ENCODE data around the gene CHMP4B.
"Not testable (repeated sequence)": the region's sequence is repeated elsewhere in the genome, so short reads cannot be mapped to it uniquely, and the experiment has no call there.

DNA sequence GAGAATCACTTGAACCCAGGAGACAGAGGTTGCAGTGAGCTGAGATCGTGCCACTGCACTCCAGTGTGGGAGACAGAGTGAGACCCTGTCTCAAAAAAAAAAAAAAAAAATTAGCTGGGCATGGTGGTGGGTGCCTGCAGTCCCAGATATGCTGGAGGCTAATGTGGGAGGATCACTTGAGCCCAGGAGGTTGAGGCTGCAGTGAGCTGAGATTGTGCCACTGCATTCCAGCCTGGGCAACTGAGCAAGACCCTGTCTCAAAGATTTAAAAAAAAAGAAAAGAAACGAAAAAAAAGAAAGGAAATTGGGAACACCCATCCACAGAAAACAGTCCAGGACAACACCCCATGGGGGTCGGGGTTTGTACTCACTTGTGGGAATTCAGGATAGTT is 18.6 kb upstream of the CHMP4B start:
- not testable (repeated sequence) for TF ChIP-seq POLR2A, CTCF (IDR thresholded peaks at IDR 0.05)
